Measurements from ENCODE around the gene OBSL1.
A peak's percentile ranks its signal among the peaks of the same experiment; 100 is the strongest.

OBSL1 gene

GRCh38 chr2:219571311-219572236 lies at the start of gene OBSL1:
Gene OBSL1 (minus strand): TSS chr2:219571539. CDS start chr2:219571232, 307 bp downstream.
- DNase-seq = no peak

GRCh38 chr2:219620546-219620945 lies 49.2 kb upstream of the OBSL1 start:
- DNase-seq = no peak

- DNase-seq = no peak
Measured at GRCh38 chr2:219619235-219619634, 47.9 kb upstream of the OBSL1 start.

GRCh38 chr2:219618733-219619122 lies 47.4 kb upstream of the OBSL1 start:
- DNase-seq = no peak

GRCh38 chr2:219616550-219616949 lies 45.2 kb upstream of the OBSL1 start:
- DNase-seq = no peak

- DNase-seq = no peak
Measured at GRCh38 chr2:219615894-219616293, 44.6 kb upstream of the OBSL1 start.

GRCh38 chr2:219615036-219615435 lies 43.7 kb upstream of the OBSL1 start:
- no peak for DNase-seq

GRCh38 chr2:219614076-219614860 lies 42.9 kb upstream of the OBSL1 start:
- DNase-seq = no peak

- DNase-seq = no peak
Measured at GRCh38 chr2:219613461-219614070, 42.2 kb upstream of the OBSL1 start.

- DNase-seq = no peak
Measured at GRCh38 chr2:219612577-219613286, 41.4 kb upstream of the OBSL1 start.

- DNase-seq = no peak
Measured at GRCh38 chr2:219611866-219612576, 40.7 kb upstream of the OBSL1 start.

GRCh38 chr2:219611306-219611705 lies 40.0 kb upstream of the OBSL1 start:
- no peak for DNase-seq

GRCh38 chr2:219609149-219609750 lies 37.9 kb upstream of the OBSL1 start:
- DNase-seq = no peak

GRCh38 chr2:219608399-219608964 lies 37.1 kb upstream of the OBSL1 start:
- DNase-seq = no peak

- DNase-seq = no peak
Measured at GRCh38 chr2:219607931-219608330, 36.6 kb upstream of the OBSL1 start.

- no peak for DNase-seq
Measured at GRCh38 chr2:219605607-219605954, 34.2 kb upstream of the OBSL1 start.

GRCh38 chr2:219603771-219604170 lies 32.4 kb upstream of the OBSL1 start:
- no peak for DNase-seq

GRCh38 chr2:219598308-219599078 lies 27.2 kb upstream of the OBSL1 start:
- DNase-seq = no peak

GRCh38 chr2:219597552-219598307 lies 26.4 kb upstream of the OBSL1 start, which contains the start of gene STK11IP:
Gene STK11IP (plus strand): TSS chr2:219597857. CDS start chr2:219598120, 263 bp downstream.
- DNase-seq = peak; percentile 85
